Glutamatergic neuron (in vitro differentiated cells): ENCODE results near the gene PTPRN2. TPM values are rescaled to one million over a fixed set of nuclear protein-coding genes. Genes with fewer than 3 reads are reported as not detected.

Experiments used
- DNase-seq: peaks from one replicate; pipeline ENCODE4 v3.0.0; 2022
- H3K27ac Mint-ChIP-seq: one replicate; pipeline ENCODE4 v1.8.0; 2020; ENCODE audit warnings: mild to moderate bottlenecking, mixed read lengths, inconsistent platforms; ENCODE audit not compliant: unreplicated experiment
- H3K27me3 Mint-ChIP-seq: one replicate; pipeline ENCODE4 v1.8.0; 2020; ENCODE audit warnings: mild to moderate bottlenecking, moderate library complexity, mixed read lengths, inconsistent platforms; ENCODE audit not compliant: unreplicated experiment
- H3K36me3 Mint-ChIP-seq: one replicate; pipeline ENCODE4 v1.8.0; 2020; ENCODE audit warnings: mild to moderate bottlenecking, mixed read lengths, inconsistent platforms; ENCODE audit not compliant: unreplicated experiment
- H3K4me1 Mint-ChIP-seq: one replicate; pipeline ENCODE4 v1.8.0; 2020; ENCODE audit warnings: mild to moderate bottlenecking, low read depth, mixed read lengths, inconsistent platforms; ENCODE audit not compliant: unreplicated experiment
- H3K4me3 Mint-ChIP-seq: one replicate; pipeline ENCODE4 v1.8.0; 2020; ENCODE audit warnings: mild to moderate bottlenecking, mixed read lengths, inconsistent platforms; ENCODE audit not compliant: unreplicated experiment
- H3K9me3 Mint-ChIP-seq: one replicate; pipeline ENCODE4 v1.8.0; 2020; ENCODE audit warnings: mild to moderate bottlenecking, moderate library complexity, mixed read lengths, inconsistent platforms; ENCODE audit not compliant: unreplicated experiment
- total RNA-seq: library from RNA; stranded (reverse); fragmentation: NEBNext Ultra II Directional; extraction: Animal tissue kit (Norgen Biotek cat#: 25700); gene quantifications from one replicate; pipeline ENCODE4 v1.2.1, GENCODE V29; 2021; ENCODE audit not compliant: unreplicated experiment
- TF ChIP-seq, protein P1 (sequence below): fragments of 200-600 bp; sonication (generic); IDR thresholded peaks from one replicate; pipeline ENCODE4 v1.5.0; 2021; ENCODE audit not compliant: partially characterized antibody, unreplicated experiment

PTPRN2 gene
- total RNA-seq, 1 donor from 2014 or later = 49.0 TPM

DNA sequence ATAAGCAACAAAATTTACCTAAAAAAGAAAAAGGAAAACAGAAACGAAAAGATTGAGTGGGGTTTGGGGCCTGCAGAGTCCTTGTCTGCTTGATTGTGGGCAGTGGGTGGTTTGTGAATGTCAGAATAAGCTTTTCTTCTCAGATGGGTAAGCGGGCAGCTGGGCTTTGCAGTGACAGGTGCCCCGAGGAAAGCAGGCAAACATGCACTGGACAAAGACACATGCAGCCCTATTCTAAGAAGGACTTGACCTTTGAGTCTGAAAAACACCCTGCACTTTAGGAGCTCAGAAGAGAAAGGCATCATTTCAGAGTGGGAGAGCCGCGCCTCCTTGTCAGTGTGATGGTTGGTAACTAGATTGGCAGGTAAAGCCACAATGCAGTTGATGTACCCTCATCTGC is 562.7 kb downstream of the PTPRN2 start:
- Mint-ChIP-seq H3K4me3 (no peak overlapping the region), H3K36me3 (peaks cover 7% of the 10 kb centered on the region), H3K27me3 (peaks cover 8% of the 10 kb centered on the region), H3K27ac (no peak overlapping the region), H3K4me1 (peaks cover 2% of the 10 kb centered on the region), H3K9me3 (peaks cover 18% of the 10 kb centered on the region)
- TF ChIP-seq, protein P1, sequence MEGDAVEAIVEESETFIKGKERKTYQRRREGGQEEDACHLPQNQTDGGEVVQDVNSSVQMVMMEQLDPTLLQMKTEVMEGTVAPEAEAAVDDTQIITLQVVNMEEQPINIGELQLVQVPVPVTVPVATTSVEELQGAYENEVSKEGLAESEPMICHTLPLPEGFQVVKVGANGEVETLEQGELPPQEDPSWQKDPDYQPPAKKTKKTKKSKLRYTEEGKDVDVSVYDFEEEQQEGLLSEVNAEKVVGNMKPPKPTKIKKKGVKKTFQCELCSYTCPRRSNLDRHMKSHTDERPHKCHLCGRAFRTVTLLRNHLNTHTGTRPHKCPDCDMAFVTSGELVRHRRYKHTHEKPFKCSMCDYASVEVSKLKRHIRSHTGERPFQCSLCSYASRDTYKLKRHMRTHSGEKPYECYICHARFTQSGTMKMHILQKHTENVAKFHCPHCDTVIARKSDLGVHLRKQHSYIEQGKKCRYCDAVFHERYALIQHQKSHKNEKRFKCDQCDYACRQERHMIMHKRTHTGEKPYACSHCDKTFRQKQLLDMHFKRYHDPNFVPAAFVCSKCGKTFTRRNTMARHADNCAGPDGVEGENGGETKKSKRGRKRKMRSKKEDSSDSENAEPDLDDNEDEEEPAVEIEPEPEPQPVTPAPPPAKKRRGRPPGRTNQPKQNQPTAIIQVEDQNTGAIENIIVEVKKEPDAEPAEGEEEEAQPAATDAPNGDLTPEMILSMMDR = no peak
- no peak for DNase-seq

GRCh38 chr7:158024351-158024715 is 563.3 kb downstream of the PTPRN2 start:
- H3K4me3 Mint-ChIP-seq = no peak overlapping the region
- H3K27ac Mint-ChIP-seq = no peak overlapping the region
- no peak for DNase-seq
- H3K9me3 Mint-ChIP-seq = peaks cover 18% of the 10 kb centered on the region
- H3K36me3 Mint-ChIP-seq = peaks cover 7% of the 10 kb centered on the region
- TF ChIP-seq, protein P1 = no peak
- peaks cover 8% of the 10 kb centered on the region for H3K27me3 Mint-ChIP-seq
- H3K4me1 Mint-ChIP-seq = peaks cover 2% of the 10 kb centered on the region

DNA sequence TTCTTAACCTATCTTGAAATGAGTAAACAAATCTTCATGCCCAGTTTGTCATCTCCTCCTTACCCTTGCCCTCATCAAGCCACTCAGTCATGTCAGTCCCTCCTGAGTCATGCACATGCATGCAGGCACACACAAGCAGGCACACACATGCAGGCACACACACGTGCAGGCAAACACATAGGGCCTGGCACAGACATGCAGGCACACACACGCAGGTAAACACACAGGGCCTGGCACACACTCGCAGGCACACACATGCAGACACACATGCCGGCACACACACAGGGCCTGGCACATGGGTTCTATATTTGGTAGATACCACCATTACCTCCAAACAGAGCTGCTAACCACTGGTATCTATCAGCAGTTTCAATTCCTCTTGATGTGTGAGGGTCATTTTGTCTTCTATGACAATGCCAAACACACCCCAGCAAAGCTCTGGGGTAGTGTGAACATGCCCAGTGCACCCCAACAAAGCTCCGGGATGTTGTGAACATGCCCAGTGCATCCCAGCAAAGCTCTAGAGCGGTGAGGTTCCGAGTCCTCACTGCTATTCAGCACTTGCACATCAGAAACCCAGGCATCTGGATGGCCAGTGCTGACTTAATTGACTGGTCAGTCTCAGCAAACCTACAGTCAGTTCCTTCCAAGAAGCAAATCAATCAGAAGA is 563.8 kb downstream of the PTPRN2 start:
- H3K36me3 Mint-ChIP-seq = peaks cover 11% of the 10 kb centered on the region
- H3K4me1 Mint-ChIP-seq = no peaks in the 10 kb centered on the region
- H3K9me3 Mint-ChIP-seq = peaks cover 19% of the 10 kb centered on the region
- DNase-seq = no peak
- no peak overlapping the region for H3K27ac Mint-ChIP-seq
- peaks cover 8% of the 10 kb centered on the region for H3K27me3 Mint-ChIP-seq
- TF ChIP-seq, protein P1 = no peak
- H3K4me3 Mint-ChIP-seq = no peak overlapping the region

GRCh38 chr7:158023157-158023556 is 564.5 kb downstream of the PTPRN2 start:
- Mint-ChIP-seq H3K4me1 (no peaks in the 10 kb centered on the region), H3K27me3 (peaks cover 7% of the 10 kb centered on the region), H3K36me3 (peaks cover 11% of the 10 kb centered on the region), H3K9me3 (peaks cover 17% of the 10 kb centered on the region), H3K4me3 (no peak overlapping the region), H3K27ac (no peak overlapping the region)
- no peak for DNase-seq
- TF ChIP-seq, protein P1 = no peak

GRCh38 chr7:158022601-158023000 is 565.0 kb downstream of the PTPRN2 start:
- H3K4me3 Mint-ChIP-seq = no peak overlapping the region
- TF ChIP-seq, protein P1 = no peak

More at GRCh38 chr7:158022601-158023000, 565.0 kb downstream of the PTPRN2 start:
- H3K36me3 Mint-ChIP-seq = peaks cover 5% of the 10 kb centered on the region
- peaks cover 4% of the 10 kb centered on the region for H3K27me3 Mint-ChIP-seq
- no peaks in the 10 kb centered on the region for H3K4me1 Mint-ChIP-seq
- H3K9me3 Mint-ChIP-seq = peaks cover 14% of the 10 kb centered on the region
- DNase-seq = no peak
- no peak overlapping the region for H3K27ac Mint-ChIP-seq
